H1 (cell line): ENCODE data around the gene COL8A1. TPM values are rescaled to one million over a fixed set of nuclear protein-coding genes. Genes with fewer than 3 reads are reported as not detected.

Experiments used
- ATF3 ChIP-seq: IDR thresholded peaks from 2 replicates; pipeline ENCODE4 v1.6.1; 2011; ENCODE audit warnings: low read depth, mild to moderate bottlenecking, low read length; ENCODE audit not compliant: insufficient read depth
- CBX8 ChIP-seq: fragments of 300-800, 300-1000 bp; sonication (generic); IDR thresholded peaks from 2 replicates; pipeline ENCODE4 v1.7.1; 2016; ENCODE audit warnings: low read depth, low read length, borderline replicate concordance
- polyA plus RNA-seq, 7 experiments: library from polyadenylated mRNA; depleted of rRNA in 3 of 7; stranded (reverse) in 5 of 7; unstranded in 2 of 7; fragments of >200 nt in 5 of 7; fragments of 200-250 nt in 2 of 7; gene quantifications; 1 replicate in 5 of 7; 2 replicates in 1 of 7; 4 replicates in 1 of 7; pipeline versions ENCODE4 v1.2.1 to v1.2.3, GENCODE V29; 2011 to 2013; ENCODE audit warnings: missing spikeins in 2 of 7, mixed read lengths in 2 of 7
- total RNA-seq: library from RNA; stranded (reverse); fragmentation: NEBNext Ultra II Directional; extraction: Animal tissue kit (Norgen Biotek cat#: 25700); gene quantifications from 2 replicates; pipeline ENCODE4 v1.2.1, GENCODE V29; 2021

Gene COL8A1
- total and polyA plus RNA-seq, 2 of the 8 experiments (the other 6 are each of a cell fraction or from before 2014, with no cell fraction given), result 0.21 to 1.2 TPM

- TF ChIP-seq ATF3 (no peak), CBX8 (no peak)
Observed at GRCh38 chr3:99644017-99644416, 5.6 kb downstream of the COL8A1 start (continued).
